ENCODE results near the gene MYO1D. TPM values are rescaled to one million over a fixed set of nuclear protein-coding genes. Genes with fewer than 3 reads are reported as not detected.

Gene MYO1D
- total RNA-seq, 2 experiments from 2014 or later = 2.0 to 2.2 TPM

DNA sequence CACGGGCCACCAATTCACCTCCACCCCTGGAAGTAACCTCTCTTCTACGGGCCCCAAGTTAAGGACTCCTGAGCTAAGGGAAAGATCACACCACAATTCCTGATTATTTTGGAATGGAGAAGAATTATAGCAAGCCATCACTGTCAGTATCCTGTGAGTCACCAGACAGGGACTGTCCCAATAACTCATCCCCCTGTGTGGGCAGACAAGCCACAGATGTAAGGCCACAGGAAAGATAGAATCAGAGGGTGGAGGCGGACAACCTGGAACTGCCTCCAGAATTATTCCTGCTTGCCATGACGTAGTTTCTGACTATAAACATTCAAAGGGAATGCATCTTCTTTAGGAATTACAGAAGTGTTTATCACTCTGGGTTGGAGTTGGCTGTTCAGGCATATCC, 5.8 kb upstream of the MYO1D start:
- DNase-seq = no peak
- H3K4me1 Mint-ChIP-seq = peaks cover under 1% of the 10 kb centered on the region
- no peak overlapping the region for H3K4me3 Mint-ChIP-seq
- ChIA-PET CTCF (interaction anchor here (1.1 kb wide), 1 partner anchor 58 kb away, joined by 3 read pairs; no protein-coding TSS in a partner anchor), POLR2A (no interaction called here)
- peaks cover 20% of the 10 kb centered on the region for H3K27me3 Mint-ChIP-seq
- H3K9me3 Mint-ChIP-seq = no peaks in the 10 kb centered on the region
- H3K36me3 Mint-ChIP-seq (ENCODE audit: low read depth) = no peaks in the 10 kb centered on the region
- no peak overlapping the region for H3K27ac Mint-ChIP-seq

DNA sequence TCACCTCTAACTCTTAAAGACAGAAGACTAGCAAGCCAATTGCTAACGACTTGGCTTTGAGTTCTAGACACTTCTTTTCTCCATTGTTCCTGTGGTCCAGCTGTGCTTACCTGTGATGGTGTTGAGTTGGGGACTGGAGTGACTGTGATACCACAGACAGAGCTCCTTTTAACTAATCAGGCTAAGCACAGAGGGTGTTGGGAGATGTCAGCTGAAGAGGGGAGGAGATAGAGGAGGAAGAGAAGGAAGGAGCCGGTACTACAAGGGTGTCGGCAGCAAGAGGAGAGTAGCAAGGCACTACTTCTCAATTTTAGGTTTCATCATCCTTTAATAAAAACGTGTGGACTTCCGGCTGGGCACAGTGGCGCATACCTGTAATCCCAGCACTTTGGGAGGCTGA, 5.1 kb upstream of the MYO1D start:
- Mint-ChIP-seq H3K36me3 (ENCODE audit: low read depth) (no peaks in the 10 kb centered on the region), H3K27ac (no peak overlapping the region), H3K9me3 (no peaks in the 10 kb centered on the region), H3K4me1 (peaks cover 5% of the 10 kb centered on the region), H3K4me3 (no peak overlapping the region), H3K27me3 (peaks cover 20% of the 10 kb centered on the region)
- ChIA-PET POLR2A (no interaction called here), CTCF (interaction anchor here (0.7 to 1.8 kb wide), 2 partner anchors 54 to 1415 kb away, joined by 3 to 4 read pairs; no protein-coding TSS in a partner anchor)
- no peak for DNase-seq

GRCh38 chr17:32880671-32881453, 3.9 kb upstream of the MYO1D start:
- POLR2A ChIA-PET = no interaction called here
- H3K36me3 Mint-ChIP-seq (ENCODE audit: low read depth) = no peaks in the 10 kb centered on the region
- CTCF ChIA-PET = interaction anchor here (0.7 to 1.8 kb wide), 2 partner anchors 56 to 97 kb away, joined by 3 to 4 read pairs; no protein-coding TSS in a partner anchor
- no peak overlapping the region for H3K4me3 Mint-ChIP-seq
- no peak overlapping the region for H3K27ac Mint-ChIP-seq
- H3K4me1 Mint-ChIP-seq = peaks cover 10% of the 10 kb centered on the region
- H3K27me3 Mint-ChIP-seq = peaks cover 19% of the 10 kb centered on the region
- H3K9me3 Mint-ChIP-seq = no peaks in the 10 kb centered on the region
- no peak for DNase-seq

DNA sequence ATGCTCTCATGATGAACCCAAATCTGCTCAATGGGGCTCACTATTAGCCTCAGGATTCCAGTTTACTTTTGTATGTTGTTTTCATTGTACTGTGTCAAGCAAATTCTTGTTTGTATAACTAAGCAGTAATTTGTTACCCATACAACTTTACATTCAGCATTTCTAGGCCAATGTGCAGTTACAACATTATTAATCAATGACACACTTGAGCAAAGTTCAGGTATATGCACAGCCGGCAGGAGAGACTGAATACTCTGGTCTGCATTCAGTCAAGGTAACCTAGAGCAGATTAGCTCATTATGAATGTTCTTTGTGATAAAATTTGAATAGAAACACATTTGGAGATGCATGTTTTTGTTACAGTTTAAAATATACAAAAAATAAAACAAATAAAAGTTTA, 2.2 kb upstream of the MYO1D start:
- CTCF ChIA-PET = interaction anchor here (0.6 to 4.0 kb wide), 4 partner anchors 16 to 53 kb away, joined by 3 to 56 read pairs (median 8); a partner anchor contains a TSS
- Mint-ChIP-seq H3K4me1 (peaks cover 13% of the 10 kb centered on the region), H3K27me3 (peaks cover 27% of the 10 kb centered on the region), H3K9me3 (no peaks in the 10 kb centered on the region), H3K36me3 (ENCODE audit: low read depth) (no peaks in the 10 kb centered on the region), H3K27ac (no peak overlapping the region), H3K4me3 (no peak overlapping the region)
- DNase-seq = no peak
- POLR2A ChIA-PET = no interaction called here

DNA sequence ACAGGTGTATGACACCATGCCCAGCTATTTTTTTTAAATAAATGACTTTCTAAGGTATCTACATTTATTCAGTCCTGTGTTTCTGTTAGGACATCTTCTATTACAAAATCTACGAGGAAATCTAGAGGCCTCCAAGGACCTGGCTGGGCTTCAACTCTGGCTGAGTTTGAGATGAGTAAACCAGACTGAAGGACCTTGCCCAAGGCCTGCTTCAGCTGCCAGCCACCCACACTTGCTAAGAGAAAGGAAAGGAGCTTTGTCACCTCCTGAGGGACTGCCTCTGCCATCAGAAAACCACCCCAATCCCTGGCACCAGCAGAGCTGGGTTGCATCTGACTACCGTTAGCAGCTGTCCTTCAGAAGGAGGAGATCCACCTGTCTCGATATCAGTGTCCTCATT, 1.3 kb upstream of the MYO1D start:
- CTCF ChIA-PET = interaction anchor here (0.7 to 4.0 kb wide), 17 partner anchors 9 to 435 kb away, joined by 3 to 56 read pairs (median 9); partner anchors contain the start of gene TMEM98
- peaks cover 13% of the 10 kb centered on the region for H3K4me1 Mint-ChIP-seq
- peaks cover 29% of the 10 kb centered on the region for H3K27me3 Mint-ChIP-seq
- H3K36me3 Mint-ChIP-seq (ENCODE audit: low read depth) = no peaks in the 10 kb centered on the region
- POLR2A ChIA-PET = interaction anchor here (0.9 kb wide), 1 partner anchor 26 kb away, joined by 3 read pairs; no protein-coding TSS in a partner anchor
- no peak for DNase-seq
- no peak overlapping the region for H3K27ac Mint-ChIP-seq
- no peak overlapping the region for H3K4me3 Mint-ChIP-seq
- no peaks in the 10 kb centered on the region for H3K9me3 Mint-ChIP-seq

DNA sequence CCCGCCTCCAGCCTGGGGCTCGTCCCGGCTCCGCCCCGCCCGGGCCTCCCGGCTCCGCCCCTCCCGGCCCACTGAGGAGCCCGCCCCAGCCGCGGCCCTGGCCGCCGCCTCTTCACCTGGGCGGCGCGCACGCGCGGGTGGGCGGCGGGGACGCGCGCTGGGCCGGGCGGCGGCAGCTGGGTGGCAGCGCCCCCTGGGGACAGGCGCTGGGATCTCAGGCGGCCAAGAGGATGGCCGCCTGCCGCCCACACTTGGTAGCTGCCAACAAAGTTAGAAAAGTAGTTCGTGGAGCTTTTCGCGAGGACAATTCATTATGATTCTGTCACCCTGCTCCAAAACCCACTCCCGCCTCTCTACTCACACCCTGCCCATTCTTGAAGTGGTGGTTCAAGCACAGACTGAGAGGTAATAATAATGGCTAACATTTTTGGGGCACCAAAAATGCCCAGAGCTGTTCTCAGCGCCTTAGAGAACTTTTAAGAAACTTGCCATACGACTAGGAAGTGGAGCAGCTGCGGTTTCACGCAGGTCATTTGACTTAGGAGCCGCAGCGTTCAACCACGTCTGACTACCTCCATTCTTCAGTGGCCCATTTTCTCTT, 340 bp upstream of the MYO1D start:
- DNase-seq = peak; percentile 90
- Mint-ChIP-seq H3K36me3 (ENCODE audit: low read depth) (no peaks in the 10 kb centered on the region), H3K9me3 (no peaks in the 10 kb centered on the region), H3K4me1 (peaks cover 13% of the 10 kb centered on the region), H3K27ac (no peak overlapping the region), H3K4me3 (peak overlapping the region; percentile 68), H3K27me3 (peaks cover 29% of the 10 kb centered on the region)
- ChIA-PET POLR2A (interaction anchor here (0.6 to 0.9 kb wide), 2 partner anchors 27 to 79 kb away, joined by 3 read pairs; no protein-coding TSS in a partner anchor), CTCF (interaction anchor here (0.6 to 4.0 kb wide), 50 partner anchors 8 to 446 kb away, joined by 3 to 56 read pairs (median 4); partner anchors contain the start of genes CDK5R1, PSMD11 and TMEM98)

DNA sequence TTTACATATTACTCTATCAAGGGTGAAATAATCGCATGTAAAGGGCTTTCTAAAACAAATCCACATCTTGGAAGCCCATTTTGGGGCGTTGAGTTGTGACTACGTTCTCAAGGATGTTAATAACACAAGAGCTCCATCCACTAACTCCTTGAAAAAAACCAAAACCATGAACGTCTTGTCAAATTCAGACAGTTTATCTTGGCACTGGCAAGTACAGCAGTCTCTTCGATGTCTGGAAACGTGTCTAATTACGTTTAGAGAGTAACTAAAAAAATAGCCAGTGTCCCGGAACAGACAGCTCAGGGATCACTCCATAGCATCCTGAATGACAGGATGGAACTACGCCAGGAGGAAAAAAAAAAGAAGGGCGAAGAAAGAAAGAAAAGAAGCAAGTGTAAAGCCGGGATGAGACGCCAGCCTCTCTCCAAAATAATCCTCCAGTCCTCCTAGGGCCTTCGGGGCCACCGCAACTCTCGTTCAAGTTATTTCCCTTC, 954 bp downstream of the MYO1D start:
- no peak for DNase-seq
- CTCF ChIA-PET = interaction anchor here (1.1 to 4.0 kb wide), 18 partner anchors 13 to 353 kb away, joined by 3 to 56 read pairs (median 11); no protein-coding TSS in a partner anchor
- peaks cover 30% of the 10 kb centered on the region for H3K27me3 Mint-ChIP-seq
- POLR2A ChIA-PET = no interaction called here
- H3K27ac Mint-ChIP-seq = peak overlapping the region; percentile 74
- peaks cover 13% of the 10 kb centered on the region for H3K4me1 Mint-ChIP-seq
- no peaks in the 10 kb centered on the region for H3K9me3 Mint-ChIP-seq
- peak overlapping the region; percentile 81 for H3K4me3 Mint-ChIP-seq
- H3K36me3 Mint-ChIP-seq (ENCODE audit: low read depth) = no peaks in the 10 kb centered on the region

- Mint-ChIP-seq H3K4me3 (peak overlapping the region; percentile 81), H3K4me1 (peaks cover 13% of the 10 kb centered on the region), H3K36me3 (ENCODE audit: low read depth) (no peaks in the 10 kb centered on the region), H3K27ac (no peak overlapping the region), H3K27me3 (peaks cover 30% of the 10 kb centered on the region), H3K9me3 (no peaks in the 10 kb centered on the region)
- CTCF ChIA-PET = interaction anchor here (0.7 to 4.0 kb wide), 10 partner anchors 12 to 216 kb away, joined by 3 to 56 read pairs (median 12); no protein-coding TSS in a partner anchor
- POLR2A ChIA-PET = no interaction called here
- no peak for DNase-seq
These were observed 1.6 kb downstream of the MYO1D start for GRCh38 chr17:32875230-32875917.

DNA sequence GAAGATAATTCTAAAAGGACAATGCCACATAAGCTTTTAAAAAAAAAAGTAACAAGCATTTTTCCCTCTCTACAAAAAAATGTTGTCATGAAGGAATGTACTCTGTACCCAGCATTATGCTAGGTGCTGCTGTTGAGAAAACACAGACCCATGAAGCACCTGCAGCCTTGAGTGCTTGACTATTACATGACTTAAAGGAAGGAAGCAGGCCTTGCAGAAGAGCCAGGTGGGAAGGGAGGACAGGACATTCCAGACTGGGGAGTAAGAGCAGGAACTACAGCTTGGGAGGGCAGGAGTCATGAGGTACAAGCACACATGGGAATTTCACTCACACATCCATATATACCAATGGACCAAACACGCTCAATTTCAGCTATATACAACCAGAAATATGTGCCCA, 3.8 kb downstream of the MYO1D start:
- no peak overlapping the region for H3K27ac Mint-ChIP-seq
- H3K4me1 Mint-ChIP-seq = peaks cover 13% of the 10 kb centered on the region
- H3K27me3 Mint-ChIP-seq = peaks cover 23% of the 10 kb centered on the region
- H3K36me3 Mint-ChIP-seq (ENCODE audit: low read depth) = no peaks in the 10 kb centered on the region
- POLR2A ChIA-PET = no interaction called here
- no peaks in the 10 kb centered on the region for H3K9me3 Mint-ChIP-seq
- H3K4me3 Mint-ChIP-seq = no peak overlapping the region
- CTCF ChIA-PET = interaction anchor here (1.7 kb wide), 1 partner anchor 10 kb away, joined by 5 read pairs; no protein-coding TSS in a partner anchor
- no peak for DNase-seq

- CTCF ChIA-PET = no interaction called here
- H3K9me3 Mint-ChIP-seq = no peaks in the 10 kb centered on the region
- peaks cover 23% of the 10 kb centered on the region for H3K27me3 Mint-ChIP-seq
- peaks cover 8% of the 10 kb centered on the region for H3K4me1 Mint-ChIP-seq
- no peak overlapping the region for H3K4me3 Mint-ChIP-seq
- no peak overlapping the region for H3K27ac Mint-ChIP-seq
- POLR2A ChIA-PET = no interaction called here
- no peaks in the 10 kb centered on the region for H3K36me3 Mint-ChIP-seq (ENCODE audit: low read depth)
- no peak for DNase-seq
These were observed 5.2 kb downstream of the MYO1D start for GRCh38 chr17:32871746-32872145.

DNA sequence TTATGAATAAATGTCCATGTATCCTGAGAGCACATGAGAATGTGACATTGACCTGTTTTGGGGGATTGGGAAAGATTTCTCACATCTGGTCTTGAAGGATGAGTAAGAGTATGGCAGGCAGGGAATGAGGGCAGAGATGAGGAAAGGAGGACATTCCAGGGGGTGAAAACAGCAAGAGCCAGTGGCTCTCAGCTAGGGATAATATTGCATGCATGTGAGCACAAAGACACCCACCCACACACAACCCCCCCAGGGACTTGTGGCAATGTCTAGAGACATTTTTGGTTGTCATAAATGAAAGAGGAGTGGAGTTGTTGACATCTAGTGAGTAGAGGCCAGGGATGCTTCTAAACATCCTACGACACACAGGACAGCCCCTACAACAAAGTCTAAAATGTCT, 6.0 kb downstream of the MYO1D start:
- Mint-ChIP-seq H3K4me1 (peaks cover 4% of the 10 kb centered on the region), H3K36me3 (ENCODE audit: low read depth) (no peaks in the 10 kb centered on the region), H3K9me3 (no peaks in the 10 kb centered on the region), H3K27ac (no peak overlapping the region), H3K4me3 (no peak overlapping the region), H3K27me3 (peaks cover 23% of the 10 kb centered on the region)
- POLR2A ChIA-PET = no interaction called here
- CTCF ChIA-PET = no interaction called here
- no peak for DNase-seq

DNA sequence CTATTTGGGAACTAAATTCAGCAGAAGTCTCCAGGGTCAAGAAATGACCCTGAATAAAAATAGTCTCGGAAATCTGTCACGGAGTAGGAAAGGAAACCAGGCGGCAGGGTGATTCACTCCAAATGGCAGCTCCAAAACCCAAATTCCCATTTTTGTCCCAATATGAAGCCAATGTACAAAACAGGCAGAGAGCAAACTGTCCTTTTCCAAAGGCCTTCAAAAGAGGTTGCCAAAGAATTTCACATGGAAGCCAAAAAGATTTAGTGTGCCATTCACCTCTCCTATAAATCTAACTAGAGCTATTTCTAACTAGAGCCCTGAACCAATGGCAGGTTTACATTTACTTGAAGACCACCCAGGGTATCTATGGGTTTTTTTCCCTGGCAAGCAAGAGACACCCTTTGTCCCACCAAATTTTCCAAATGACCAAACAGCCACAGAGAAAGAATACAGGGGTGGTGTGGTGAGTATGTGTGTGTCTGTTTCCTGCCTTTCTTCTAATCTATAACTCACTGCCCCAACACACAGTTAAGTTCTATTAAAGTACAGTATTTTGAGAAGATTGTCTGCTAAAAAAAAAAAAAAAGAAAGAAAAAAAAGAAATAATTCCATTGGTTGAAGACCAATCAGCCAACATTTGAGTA, 6.8 kb downstream of the MYO1D start:
- no peak for DNase-seq
- ChIA-PET CTCF (interaction anchor here (0.9 kb wide), 1 partner anchor 40 kb away, joined by 3 read pairs; no protein-coding TSS in a partner anchor), POLR2A (no interaction called here)
- no peaks in the 10 kb centered on the region for H3K36me3 Mint-ChIP-seq (ENCODE audit: low read depth)
- H3K4me3 Mint-ChIP-seq = no peak overlapping the region
- H3K27ac Mint-ChIP-seq = no peak overlapping the region
- no peaks in the 10 kb centered on the region for H3K9me3 Mint-ChIP-seq
- no peaks in the 10 kb centered on the region for H3K4me1 Mint-ChIP-seq
- peaks cover 18% of the 10 kb centered on the region for H3K27me3 Mint-ChIP-seq
